Midbrain (tissue), 1 donor: ENCODE data around the gene LUC7L2.
"Not testable (repeated sequence)": the region's sequence is repeated elsewhere in the genome, so short reads cannot be mapped to it uniquely, and the experiment has no call there.

ENCODE experiments used
- DNase-seq: peaks from one replicate; lab custom pipeline; 2025; lab: John Stamatoyannopoulos, UW

The LUC7L2 gene

DNA sequence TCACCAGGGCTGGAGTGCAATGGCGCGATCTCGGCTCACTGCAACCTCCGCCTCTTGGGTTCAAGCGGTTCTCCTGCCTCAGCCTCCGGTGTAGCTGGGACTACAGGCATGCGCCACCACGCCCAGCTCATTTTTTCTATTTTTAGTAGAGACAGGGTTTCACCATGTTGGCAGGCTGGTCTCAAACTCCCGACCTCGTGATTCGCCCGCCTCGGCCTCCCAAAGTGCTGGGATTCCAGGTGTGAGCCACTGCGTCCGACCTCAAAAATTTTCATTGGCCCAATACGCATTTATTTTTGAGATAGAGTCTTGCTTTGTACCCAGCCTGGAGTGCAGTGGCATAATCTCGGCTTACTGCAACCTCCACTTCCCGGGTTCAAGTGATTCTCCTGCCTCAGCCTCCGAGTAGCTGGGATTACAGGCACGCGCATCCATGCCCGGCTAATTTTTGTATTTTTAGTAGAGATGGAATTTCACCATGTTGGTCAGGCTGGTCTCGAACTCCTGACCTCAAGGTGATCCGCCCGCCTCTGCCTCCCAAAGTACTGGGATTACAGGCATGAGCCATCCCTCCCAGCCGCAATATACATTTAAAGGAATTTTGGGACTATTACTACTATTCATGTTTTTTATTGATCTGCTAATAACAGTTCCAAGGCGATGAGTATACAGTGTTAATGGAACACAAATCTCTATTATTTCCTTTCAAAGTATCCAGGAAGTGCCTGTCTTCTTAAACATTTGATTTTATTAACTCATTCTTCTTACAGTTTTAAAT lies 1.8 kb upstream of the LUC7L2 start:
- not testable (repeated sequence) for DNase-seq

- no peak for DNase-seq
These were observed 941 bp upstream of the LUC7L2 start for GRCh38 chr7:139358541-139359365.

DNA sequence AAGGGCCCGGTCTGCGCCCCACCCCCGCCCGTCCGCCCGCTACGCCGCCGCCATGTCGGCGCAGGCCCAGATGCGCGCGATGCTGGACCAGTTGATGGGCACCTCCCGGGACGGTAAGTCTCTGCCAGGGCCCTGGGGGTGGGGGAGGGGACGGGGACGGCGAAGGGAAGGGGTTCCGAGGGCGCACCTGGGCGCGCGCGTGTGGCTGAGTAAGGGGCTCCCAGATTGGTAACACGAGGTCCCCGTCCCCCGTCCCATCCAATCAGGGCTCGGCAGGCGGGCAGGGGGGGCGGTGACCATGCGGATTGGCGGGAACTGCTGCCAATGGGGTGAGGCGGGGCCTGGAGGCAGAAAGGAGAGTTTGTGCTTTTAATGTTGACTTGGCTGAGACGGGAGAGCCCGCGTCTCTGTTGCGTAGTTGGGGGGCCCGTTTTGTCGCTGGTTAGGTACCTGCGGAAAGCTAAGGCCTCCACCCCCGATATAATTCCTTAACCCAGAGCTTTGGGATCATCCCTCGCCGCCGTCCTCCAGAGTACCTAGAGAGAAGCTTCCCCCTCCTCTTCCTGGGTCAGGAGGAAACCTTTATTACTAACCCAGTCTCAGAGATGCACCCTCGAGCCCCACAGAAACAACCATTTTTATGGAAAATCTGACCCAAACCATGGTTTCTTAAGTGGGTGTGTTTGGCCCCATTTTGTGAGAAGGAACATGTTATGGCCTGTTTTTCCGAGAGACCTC lies 685 bp downstream of the LUC7L2 start:
- peak; percentile 96 for DNase-seq

- no peak for DNase-seq
These were observed 1.2 kb downstream of the LUC7L2 start for GRCh38 chr7:139360948-139361307.

DNA sequence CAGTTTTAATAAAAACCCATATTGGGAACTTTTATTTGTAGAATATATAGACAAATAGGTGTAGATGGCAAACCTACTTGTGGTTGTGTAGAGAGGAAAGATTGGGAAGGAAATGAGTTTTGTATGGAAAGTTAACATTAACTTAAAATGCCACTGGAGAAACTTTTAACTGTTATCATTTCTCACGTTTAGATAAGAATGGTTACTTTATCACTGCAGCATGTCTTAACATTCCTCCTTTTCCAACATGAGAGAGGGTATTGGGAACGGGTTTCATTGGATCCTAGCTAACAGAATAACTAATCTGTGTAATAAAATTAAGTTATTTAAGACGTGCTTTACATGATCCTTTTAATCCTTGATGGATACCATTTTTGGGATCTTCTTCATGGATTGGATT lies 1.8 kb downstream of the LUC7L2 start:
- DNase-seq = no peak

DNA sequence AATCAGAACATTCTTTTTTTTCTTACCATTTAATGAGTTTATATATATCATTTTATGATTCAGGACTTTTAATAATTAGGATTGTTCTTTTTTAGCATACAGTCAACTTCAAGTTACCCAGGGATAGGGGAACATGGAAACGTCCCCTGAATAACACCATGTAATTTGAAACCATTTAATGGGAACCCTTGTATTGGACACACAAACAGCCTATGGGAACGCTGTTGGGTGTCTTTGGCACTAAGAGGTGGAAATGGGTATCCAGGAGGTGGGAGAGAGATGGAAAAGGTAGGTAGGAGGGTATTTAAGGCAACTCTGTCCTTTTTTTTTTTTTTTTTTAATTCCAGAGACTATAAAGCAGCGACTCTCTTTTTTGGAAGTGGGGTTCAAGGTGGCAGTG lies 2.6 kb downstream of the LUC7L2 start:
- DNase-seq = no peak

DNA sequence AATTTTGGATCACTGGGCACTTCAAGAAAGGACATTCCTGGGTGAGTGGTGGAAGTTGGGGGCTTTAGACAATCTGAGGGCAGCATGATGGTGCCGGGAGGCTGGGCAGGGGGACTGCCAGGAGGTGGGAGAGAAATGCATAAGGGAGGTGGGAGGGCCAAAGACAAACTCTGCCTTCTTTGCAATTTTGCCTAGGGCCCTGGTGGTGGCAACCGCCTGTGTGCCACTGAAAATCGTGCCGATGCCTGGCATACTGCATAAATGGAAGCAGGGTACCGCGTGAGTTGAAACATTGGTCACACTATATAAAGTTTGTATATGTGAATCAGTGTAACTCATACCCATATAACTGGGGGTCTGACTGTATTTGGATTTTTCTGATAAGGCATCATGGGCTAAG lies 3.3 kb downstream of the LUC7L2 start:
- no peak for DNase-seq

- DNase-seq = no peak
These were observed 5.6 kb downstream of the LUC7L2 start for GRCh38 chr7:139365336-139365735.

DNA sequence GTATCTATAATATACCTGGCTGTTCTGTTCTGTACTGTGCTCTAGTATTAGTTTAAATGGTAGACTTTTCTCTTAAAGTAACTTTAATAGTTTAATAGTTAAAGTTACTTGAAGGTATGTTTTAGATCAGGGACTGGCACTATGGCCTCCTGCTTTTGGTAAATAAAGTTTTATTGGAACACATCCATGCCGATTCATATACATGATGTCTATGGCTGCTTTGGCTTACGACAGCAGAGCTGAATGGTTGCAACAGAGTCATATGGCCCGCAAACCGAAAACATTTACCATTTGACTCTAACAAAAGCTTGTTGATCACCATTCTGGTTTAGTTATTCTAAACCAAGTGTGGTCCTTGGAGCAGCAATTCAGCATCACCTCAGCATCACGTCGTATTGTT lies 6.7 kb downstream of the LUC7L2 start:
- no peak for DNase-seq

DNA sequence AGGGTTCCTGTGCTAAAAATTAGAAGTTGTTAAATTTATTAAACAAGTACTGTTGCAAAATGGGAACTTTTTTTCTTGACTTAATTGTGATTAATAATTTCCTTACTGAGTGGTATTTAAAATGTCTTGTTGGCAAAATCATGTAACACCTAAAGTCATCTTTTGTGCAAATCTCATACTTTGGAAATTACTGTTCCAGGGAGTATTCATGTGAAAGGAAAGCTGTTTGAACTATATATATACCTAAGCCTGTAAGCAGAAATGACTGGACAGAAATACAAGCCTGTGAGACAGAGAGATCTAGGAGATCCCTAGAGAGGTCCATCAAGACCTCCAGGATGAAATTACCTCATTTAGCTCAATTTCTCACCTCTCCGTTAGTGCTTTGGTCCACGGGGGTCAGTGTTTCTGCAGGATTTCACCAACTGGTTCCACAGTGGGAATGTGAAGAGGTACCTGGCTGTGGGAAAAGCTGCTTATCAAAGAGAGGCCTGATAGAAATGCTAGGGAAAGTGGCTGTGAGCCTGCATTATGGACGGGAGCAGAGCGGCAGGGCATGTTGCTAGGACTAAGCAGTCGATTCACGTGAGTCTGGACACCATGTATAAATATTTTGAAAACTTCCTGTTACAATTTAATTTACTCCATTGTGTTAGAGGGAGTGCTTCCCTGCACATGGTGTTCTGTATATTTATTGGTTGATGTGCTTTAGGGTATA lies 7.9 kb downstream of the LUC7L2 start:
- DNase-seq = no peak

DNA sequence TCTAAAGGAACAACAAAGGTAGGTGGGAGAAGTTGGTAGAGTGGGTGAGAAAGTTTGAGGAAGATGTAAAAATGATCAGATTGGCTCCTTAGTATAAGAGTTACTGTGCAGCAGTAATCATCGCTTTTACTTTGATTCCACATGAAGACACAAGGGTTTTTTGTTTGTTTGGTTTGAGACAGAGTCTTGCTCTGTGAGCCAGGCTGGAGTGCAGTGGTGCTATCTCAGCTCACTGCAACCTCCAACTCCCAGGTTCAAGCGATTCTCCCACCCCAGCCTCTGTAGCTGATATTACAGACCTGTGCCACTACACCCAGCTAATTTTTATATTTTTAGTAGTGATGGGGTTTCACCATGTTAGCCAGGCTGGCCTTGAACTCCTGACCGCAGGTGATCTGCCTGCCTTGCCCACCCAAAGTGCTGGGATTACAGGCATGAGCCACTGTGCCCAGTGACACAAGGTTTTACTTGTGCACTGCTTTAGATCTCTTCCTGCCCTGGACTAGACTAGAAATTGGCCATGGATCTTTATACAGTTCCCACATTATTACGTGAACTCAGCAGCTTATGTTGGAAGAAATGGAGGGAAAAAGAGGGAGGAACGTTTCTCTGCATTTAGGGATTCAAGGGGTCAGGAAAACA lies 10.7 kb downstream of the LUC7L2 start:
- DNase-seq = peak; percentile 22

DNA sequence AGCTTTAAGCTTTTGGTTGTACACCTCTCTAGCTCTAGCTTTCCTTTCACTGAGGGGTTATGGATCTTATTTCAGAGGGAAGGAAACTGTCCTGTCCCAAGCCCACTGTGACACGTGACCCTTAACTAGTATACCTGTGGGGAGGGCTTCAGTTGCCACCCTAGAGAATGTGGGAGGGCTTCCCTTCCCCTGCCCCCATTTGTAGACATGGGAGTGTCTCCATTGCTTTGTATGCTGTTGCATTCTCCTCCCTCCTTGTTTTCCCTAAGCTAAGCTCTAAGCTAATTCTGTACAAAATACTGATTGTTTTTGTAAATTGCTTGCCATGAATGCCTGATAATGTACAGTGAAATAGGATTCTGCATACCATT lies 11.2 kb downstream of the LUC7L2 start:
- no peak for DNase-seq

- DNase-seq = no peak
These were observed 14.6 kb downstream of the LUC7L2 start for GRCh38 chr7:139374246-139374645.

GRCh38 chr7:139382439-139382838 lies 22.7 kb downstream of the LUC7L2 start:
- DNase-seq = no peak

GRCh38 chr7:139384611-139385010 lies 24.9 kb downstream of the LUC7L2 start:
- no peak for DNase-seq

- no peak for DNase-seq
These were observed 27.9 kb downstream of the LUC7L2 start for GRCh38 chr7:139387594-139387993.

GRCh38 chr7:139389091-139389490 lies 29.4 kb downstream of the LUC7L2 start:
- DNase-seq = no peak

DNA sequence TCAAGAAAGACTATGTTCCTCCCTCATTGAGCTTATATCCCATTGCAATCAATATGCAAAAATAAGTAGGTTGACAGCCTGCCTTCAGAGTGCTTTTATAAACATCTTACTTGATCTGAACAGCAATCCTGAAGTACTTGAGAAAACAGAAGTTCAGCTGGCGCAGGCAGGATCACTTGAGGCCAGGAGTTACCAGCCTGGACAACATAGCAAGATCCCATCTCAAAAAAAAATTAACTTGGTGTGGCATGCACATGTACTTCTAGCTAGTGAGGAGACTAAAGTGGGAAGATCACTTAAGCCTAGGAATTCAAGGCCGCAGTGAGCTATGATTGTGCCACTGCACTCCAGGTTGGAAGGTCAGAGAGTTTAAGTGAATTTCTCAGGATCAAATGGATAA lies 30.1 kb downstream of the LUC7L2 start:
- no peak for DNase-seq

GRCh38 chr7:139393621-139394211 lies 34.0 kb downstream of the LUC7L2 start:
- no peak for DNase-seq

DNA sequence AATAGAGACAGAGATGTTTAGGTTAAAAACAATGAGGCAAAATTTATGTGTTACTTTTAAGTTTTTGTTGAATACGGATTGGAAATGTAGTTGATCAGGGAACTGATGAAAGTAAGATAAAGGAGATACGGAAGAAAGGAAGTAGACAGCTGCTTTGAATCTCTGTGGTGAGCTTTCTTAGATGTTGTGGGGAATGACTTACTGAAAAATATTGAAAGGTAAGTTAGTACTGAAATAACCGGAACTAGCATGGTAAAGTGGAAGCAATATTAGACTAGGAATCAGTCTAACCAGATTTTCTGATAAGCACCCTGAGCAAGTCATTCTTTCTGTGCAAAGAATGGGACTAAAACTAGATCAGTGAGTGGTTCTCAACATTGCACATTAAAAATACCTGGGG lies 34.8 kb downstream of the LUC7L2 start:
- DNase-seq = no peak

GRCh38 chr7:139396323-139396951 lies 36.7 kb downstream of the LUC7L2 start:
- no peak for DNase-seq
